Stimulated activated CD4-positive, alpha-beta T cell treated with anti-CD3 and anti-CD28 coated beads, Interleukin-2, amount 100 ng/mL, for 48 hours (primary cell): ENCODE data around the gene PCDH17.

ENCODE experiments used
- DNase-seq, 2 donors: peaks; one replicate each; pipeline ENCODE4 v3.0.0-alpha.2; 2020

Gene PCDH17

GRCh38 chr13:57740719-57741118, 109.2 kb downstream of the PCDH17 start:
- no peak for DNase-seq

GRCh38 chr13:57748096-57748495, 116.6 kb downstream of the PCDH17 start:
- no peak for DNase-seq

GRCh38 chr13:57760951-57761350, 129.4 kb downstream of the PCDH17 start:
- no peak for DNase-seq

GRCh38 chr13:57763689-57764088, 132.1 kb downstream of the PCDH17 start:
- DNase-seq, result no peak
